Endodermal cell (in vitro differentiated cells): ENCODE results near the gene CFP. TPM values are rescaled to one million over a fixed set of nuclear protein-coding genes. Genes with fewer than 3 reads are reported as not detected.

ENCODE experiments used
- DNase-seq: peaks from one replicate; pipeline ENCODE4 v3.0.0-alpha.2; 2017
- H3K27ac ChIP-seq: 2 replicates; pipeline ENCODE4 v1.5.1; 2013; ENCODE audit warnings: mild to moderate bottlenecking, low read depth, low read length, moderate library complexity
- H3K27me3 ChIP-seq: 2 replicates; pipeline ENCODE4 v1.6.1; 2013; ENCODE audit warnings: mild to moderate bottlenecking, low read length, moderate library complexity; ENCODE audit not compliant: insufficient read depth, control insufficient read depth, poor library complexity, severe bottlenecking
- H3K36me3 ChIP-seq: 2 replicates; pipeline ENCODE4 v1.7.0; 2013; ENCODE audit warnings: mild to moderate bottlenecking, low read length, moderate library complexity; ENCODE audit not compliant: control insufficient read depth, insufficient read depth
- H3K4me1 ChIP-seq: one replicate; pipeline ENCODE4 v1.7.0; 2013; ENCODE audit warnings: low read length; ENCODE audit not compliant: control insufficient read depth, insufficient read depth
- H3K4me3 ChIP-seq: 2 replicates; pipeline ENCODE4 v1.5.1; 2013; ENCODE audit warnings: mild to moderate bottlenecking, low read length, moderate library complexity
- H3K9ac ChIP-seq: 2 replicates; pipeline ENCODE4 v1.6.1; 2013; ENCODE audit warnings: mild to moderate bottlenecking, low read length, moderate library complexity; ENCODE audit not compliant: poor library complexity, severe bottlenecking; ENCODE audit errors: extremely low read depth
- H3K9me3 ChIP-seq: 2 replicates; pipeline ENCODE4 v1.6.1; 2013; ENCODE audit warnings: mild to moderate bottlenecking, low read length, moderate library complexity; ENCODE audit not compliant: control insufficient read depth
- H3K27ac Mint-ChIP-seq: 2 replicates; pipeline ENCODE4 v1.8.0; 2020; ENCODE audit warnings: mixed read lengths
- H3K27me3 Mint-ChIP-seq: 2 replicates; pipeline ENCODE4 v1.8.0; 2021; ENCODE audit warnings: mild to moderate bottlenecking, mixed read lengths; ENCODE audit not compliant: insufficient read depth
- H3K36me3 Mint-ChIP-seq: 2 replicates; pipeline ENCODE4 v1.8.0; 2020; ENCODE audit warnings: low read depth, mixed read lengths
- H3K4me1 Mint-ChIP-seq: 2 replicates; pipeline ENCODE4 v1.8.0; 2020; ENCODE audit warnings: mixed read lengths
- H3K4me3 Mint-ChIP-seq: 2 replicates; pipeline ENCODE4 v1.8.0; 2020; ENCODE audit warnings: mild to moderate bottlenecking, moderate library complexity, mixed read lengths
- H3K9me3 Mint-ChIP-seq: 2 replicates; pipeline ENCODE4 v1.8.0; 2020; ENCODE audit warnings: mild to moderate bottlenecking, mixed read lengths
- WGBS, 2 experiments: methylation state at CpG; one replicate each; pipeline versions ENCODE4 v1.1.5 to v1.1.7; 2013; ENCODE audit warnings: missing lambda C conversion rate in 2 of 2, mixed read lengths in 1 of 2; ENCODE audit not compliant: insufficient coverage in 1 of 2, insufficient read length in 1 of 2; 5-methylcytosine and 5-hydroxymethylcytosine counted together
- total RNA-seq, 2 donors: library from RNA; stranded (reverse); fragmentation: NEBNext Ultra II Directional in 1 of 2; extraction: Animal tissue kit (Norgen Biotek cat#: 25700) in 1 of 2; gene quantifications; 2 replicates in 1 of 2; 3 replicates in 1 of 2; pipeline ENCODE4 v1.2.1, GENCODE V29; 2021
- TF ChIP-seq, protein P1 (sequence below): fragments of 200-600 bp; sonication (generic); conservative IDR thresholded peaks from 2 replicates; pipeline ENCODE4 v1.5.0; 2021; ENCODE audit warnings: antibody characterized with exemption, mild to moderate bottlenecking

Gene CFP
- total RNA-seq, 2 donors from 2014 or later, result 3.2 to 4.6 TPM

DNA sequence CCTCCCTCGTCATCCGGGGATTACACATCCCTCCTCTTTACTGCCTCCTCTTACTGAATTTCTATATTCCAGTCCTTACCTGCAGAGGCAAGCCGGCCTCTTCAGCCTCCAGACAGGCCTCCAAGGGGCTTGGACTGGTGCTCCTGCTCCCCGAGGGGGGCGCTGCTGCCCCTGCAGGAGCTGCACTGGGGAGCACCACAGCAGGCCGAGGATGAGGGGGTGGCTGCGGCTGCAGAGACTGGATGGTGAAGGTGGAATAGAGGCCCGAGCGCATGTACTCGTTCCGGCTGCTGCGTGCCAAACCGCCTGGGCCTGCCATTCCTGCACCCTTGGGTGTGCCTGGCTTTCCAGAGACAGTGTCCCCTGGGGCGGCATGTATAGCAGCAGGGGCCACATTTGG lies 9.1 kb upstream of the CFP start:
- Mint-ChIP-seq H3K36me3 (peaks cover 52% of the 10 kb centered on the region), H3K9me3 (peaks cover 64% of the 10 kb centered on the region), H3K27me3 (no peaks in the 10 kb centered on the region), H3K4me3 (no peak overlapping the region), H3K4me1 (peaks cover 3% of the 10 kb centered on the region), H3K27ac (no peak overlapping the region)
- H3K9ac ChIP-seq, result no peak overlapping the region
- DNase-seq, result peak; percentile 36
- WGBS, 2 experiments, result 97% methylated on average over 14 of the region's 14 CpGs; no CpG with 5 or more reads in 1 of the 2 experiments
- TF ChIP-seq, protein P1, sequence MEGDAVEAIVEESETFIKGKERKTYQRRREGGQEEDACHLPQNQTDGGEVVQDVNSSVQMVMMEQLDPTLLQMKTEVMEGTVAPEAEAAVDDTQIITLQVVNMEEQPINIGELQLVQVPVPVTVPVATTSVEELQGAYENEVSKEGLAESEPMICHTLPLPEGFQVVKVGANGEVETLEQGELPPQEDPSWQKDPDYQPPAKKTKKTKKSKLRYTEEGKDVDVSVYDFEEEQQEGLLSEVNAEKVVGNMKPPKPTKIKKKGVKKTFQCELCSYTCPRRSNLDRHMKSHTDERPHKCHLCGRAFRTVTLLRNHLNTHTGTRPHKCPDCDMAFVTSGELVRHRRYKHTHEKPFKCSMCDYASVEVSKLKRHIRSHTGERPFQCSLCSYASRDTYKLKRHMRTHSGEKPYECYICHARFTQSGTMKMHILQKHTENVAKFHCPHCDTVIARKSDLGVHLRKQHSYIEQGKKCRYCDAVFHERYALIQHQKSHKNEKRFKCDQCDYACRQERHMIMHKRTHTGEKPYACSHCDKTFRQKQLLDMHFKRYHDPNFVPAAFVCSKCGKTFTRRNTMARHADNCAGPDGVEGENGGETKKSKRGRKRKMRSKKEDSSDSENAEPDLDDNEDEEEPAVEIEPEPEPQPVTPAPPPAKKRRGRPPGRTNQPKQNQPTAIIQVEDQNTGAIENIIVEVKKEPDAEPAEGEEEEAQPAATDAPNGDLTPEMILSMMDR, result no peak
- H3K4me3 ChIP-seq, result no peak overlapping the region
- H3K9me3 ChIP-seq, result peaks cover 21% of the 10 kb centered on the region
- H3K27ac ChIP-seq, result no peak overlapping the region
- H3K27me3 ChIP-seq, result no peaks in the 10 kb centered on the region
- H3K4me1 ChIP-seq, result no peaks in the 10 kb centered on the region
- peaks cover 30% of the 10 kb centered on the region for H3K36me3 ChIP-seq

GRCh38 chrX:47637546-47638195 lies 7.9 kb upstream of the CFP start:
- Mint-ChIP-seq H3K27me3 (no peaks in the 10 kb centered on the region), H3K27ac (no peak overlapping the region), H3K9me3 (peaks cover 65% of the 10 kb centered on the region), H3K4me1 (peaks cover 3% of the 10 kb centered on the region), H3K4me3 (peak overlapping the region; percentile 38), H3K36me3 (peaks cover 50% of the 10 kb centered on the region)
- Histone ChIP-seq H3K9me3 (peaks cover 21% of the 10 kb centered on the region), H3K9ac (no peak overlapping the region), H3K27ac (no peak overlapping the region), H3K4me3 (no peak overlapping the region), H3K36me3 (peaks cover 30% of the 10 kb centered on the region), H3K27me3 (no peaks in the 10 kb centered on the region), H3K4me1 (no peaks in the 10 kb centered on the region)
- 81 to 92% methylated on average over 6 to 31 of the region's 31 CpGs for WGBS, 2 experiments
- peak; percentile 92 for DNase-seq
- TF ChIP-seq, protein P1, result peak; percentile 37

DNA sequence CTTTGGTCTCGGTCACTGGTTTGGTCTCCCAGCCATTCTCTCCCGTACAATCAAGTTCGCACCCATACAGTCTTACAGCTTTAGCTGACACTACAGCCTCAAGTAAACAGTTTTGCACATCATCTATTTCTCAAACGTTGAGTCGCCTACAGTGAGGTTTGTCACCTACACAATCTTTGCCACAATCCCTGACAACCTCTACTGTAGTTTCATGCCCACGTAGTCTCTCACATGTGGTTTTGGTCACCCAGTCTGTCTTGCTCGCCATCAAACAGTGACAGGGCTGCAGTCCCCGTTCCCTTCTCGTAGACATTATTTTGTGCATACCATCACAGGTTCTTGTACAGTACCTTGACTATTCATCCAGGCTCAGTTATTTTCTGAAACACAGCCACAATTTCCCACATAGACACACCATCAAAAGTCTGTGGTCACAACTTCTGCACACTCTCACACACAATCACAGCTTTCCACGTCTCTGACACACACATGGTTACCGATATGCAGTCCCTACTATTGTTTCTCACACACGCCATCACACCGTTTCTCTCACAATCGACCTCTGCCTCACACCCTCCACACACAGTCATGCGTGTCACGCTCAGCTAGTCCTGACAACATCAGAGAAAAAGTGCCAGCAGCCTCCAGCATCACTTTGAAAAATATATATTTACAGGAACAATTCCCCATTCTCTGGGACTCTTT lies 5.3 kb upstream of the CFP start:
- Histone ChIP-seq H3K27me3 (no peaks in the 10 kb centered on the region), H3K4me1 (no peaks in the 10 kb centered on the region), H3K27ac (no peak overlapping the region), H3K9ac (no peak overlapping the region), H3K36me3 (peaks cover 13% of the 10 kb centered on the region), H3K9me3 (peaks cover 4% of the 10 kb centered on the region), H3K4me3 (no peak overlapping the region)
- Mint-ChIP-seq H3K36me3 (peaks cover 31% of the 10 kb centered on the region), H3K4me1 (peaks cover 5% of the 10 kb centered on the region), H3K27me3 (no peaks in the 10 kb centered on the region), H3K27ac (no peak overlapping the region), H3K4me3 (no peak overlapping the region), H3K9me3 (peaks cover 52% of the 10 kb centered on the region)
- TF ChIP-seq, protein P1, result no peak
- 89 to 94% methylated on average over 6 to 16 of the region's 16 CpGs for WGBS, 2 experiments
- DNase-seq, result no peak
